K562 (cell line): ENCODE measurements around the gene CMTM4. TPM values are rescaled to one million over a fixed set of nuclear protein-coding genes. Genes with fewer than 3 reads are reported as not detected.

Source experiments
- ATAC-seq: fragments of 200-7000 bp; cut with Tn5 transposase; 3 replicates; pipeline ENCODE4 v1.9.1; 2020; ENCODE audit warnings: moderate library complexity
- BruUV-seq: library from RNA; stranded (reverse); fragments of 400-500 nt; replicated peaks from 2 replicates; lab custom pipeline; 2021; lab: Mats Ljungman, UMichigan
- CTCF ChIA-PET: fragments of 300-600 bp; formaldehyde crosslinking; extraction: SDS; loops from one replicate; lab custom pipeline; 2021; ENCODE audit warnings: low intra/inter-chr PET ratio; lab: Yijun Ruan, JAX
- POLR2A ChIA-PET: fragments of 300-600, 350-650 bp; sonication (Branson Sonifier 250); formaldehyde crosslinking; extraction: SDS; loops from one replicate; lab custom pipeline; 2021; ENCODE audit warnings: antibody characterized with exemption, inconsistent platforms; lab: Yijun Ruan, JAX
- DNase-seq, 4 experiments: peaks; one replicate each; pipeline versions ENCODE4 v3.0.0 to v3.0.0-alpha.2; 2011 to 2018; ENCODE audit warnings: low spot score in 3 of 4, mixed read lengths in 3 of 4; ENCODE audit errors: extremely low read depth in 1 of 4
- FAIRE-seq: peaks from 2 replicates; lab custom pipeline; 2011; peaks lifted over from hg19 to GRCh38; lab: Jason Lieb, UNC
- H2AFZ ChIP-seq: 2 replicates; pipeline ENCODE4 v1.6.0; 2011; ENCODE audit warnings: low read depth, low read length, control low read depth, inconsistent platforms
- H3K27ac ChIP-seq: fragments of 200-600 bp; 3 replicates; pipeline ENCODE4 v1.8.0; 2011; ENCODE audit warnings: low read depth, mild to moderate bottlenecking, control low read depth, inconsistent platforms, low read length, moderate library complexity, mixed read lengths; ENCODE audit errors: extremely low read depth
- H3K27me3 ChIP-seq, 2 experiments: fragments of 300-600 bp in 1 of 2; 2 replicates in 1 of 2; 3 replicates in 1 of 2; pipeline versions ENCODE4 v1.6.0 to v1.8.0; 2011; ENCODE audit warnings: inconsistent platforms in 2 of 2, low read length in 2 of 2, mild to moderate bottlenecking in 1 of 2, mixed read lengths in 1 of 2, moderate library complexity in 1 of 2; ENCODE audit not compliant: control insufficient read depth in 2 of 2, insufficient read depth in 2 of 2
- H3K36me3 ChIP-seq: fragments of 300-600 bp; 3 replicates; pipeline ENCODE4 v1.8.0; 2011; ENCODE audit warnings: mild to moderate bottlenecking, low read length, inconsistent platforms; ENCODE audit not compliant: control insufficient read depth, insufficient read depth
- H3K4me1 ChIP-seq, 2 experiments: fragments of 200-600 bp in 1 of 2; replicated peaks in 1 of 2; 2 replicates in 1 of 2; 3 replicates in 1 of 2; pipeline versions ENCODE4 v1.5.1 to v1.8.0; 2011; ENCODE audit warnings: inconsistent platforms in 2 of 2, low read length in 2 of 2, mild to moderate bottlenecking in 1 of 2, mixed read lengths in 1 of 2, moderate library complexity in 1 of 2; ENCODE audit not compliant: control insufficient read depth in 2 of 2, insufficient read depth in 2 of 2
- H3K4me2 ChIP-seq: 2 replicates; pipeline ENCODE4 v1.6.1; 2011; ENCODE audit warnings: low read length, control low read depth, inconsistent platforms, mixed read lengths; ENCODE audit not compliant: insufficient read depth
- H3K4me3 ChIP-seq: fragments of 200-600 bp; sonication (generic), shearing (Covaris generic); 2 replicates; pipeline ENCODE4 v1.5.1; 2016; ENCODE audit warnings: control low read depth, inconsistent platforms
- H3K79me2 ChIP-seq: fragments of 200-600 bp; 3 replicates; pipeline ENCODE4 v1.8.0; 2011; ENCODE audit warnings: low read length, inconsistent platforms; ENCODE audit not compliant: control insufficient read depth, insufficient read depth
- H3K9ac ChIP-seq, 2 experiments: 2 replicates each; pipeline versions ENCODE4 v1.6.0 to v1.6.1; 2011; ENCODE audit warnings: low read depth in 2 of 2, low read length in 2 of 2, control low read depth in 1 of 2, inconsistent platforms in 1 of 2, mild to moderate bottlenecking in 1 of 2, mixed read lengths in 1 of 2; ENCODE audit not compliant: insufficient read depth in 1 of 2
- H3K9me1 ChIP-seq: one replicate; pipeline ENCODE4 v1.6.0; 2011; ENCODE audit warnings: inconsistent platforms, mild to moderate bottlenecking, low read length, moderate library complexity; ENCODE audit not compliant: control insufficient read depth, insufficient read depth
- H3K9me3 ChIP-seq: replicated peaks from 2 replicates; pipeline ENCODE4 v1.5.1; 2011; ENCODE audit warnings: low read depth, low read length, inconsistent platforms; ENCODE audit not compliant: control insufficient read depth, insufficient read depth
- H4K20me1 ChIP-seq: replicated peaks from 2 replicates; pipeline ENCODE4 v1.6.1; 2011; ENCODE audit warnings: low read length, inconsistent platforms, mixed read lengths; ENCODE audit not compliant: control insufficient read depth, insufficient read depth
- ARID2 ChIP-seq: fragments of 450-650 bp; IDR thresholded peaks from 2 replicates; pipeline ENCODE4 v1.6.1; 2017; ENCODE audit warnings: antibody characterized with exemption, mild to moderate bottlenecking
- CBFB ChIP-seq: sonication (generic); formaldehyde crosslinking; IDR thresholded peaks from 2 replicates; pipeline ENCODE4 v1.4.0; 2020; ENCODE audit warnings: mild to moderate bottlenecking, missing genetic modification reagents
- CC2D1A ChIP-seq: fragments of 450-650 bp; IDR thresholded peaks from 2 replicates; pipeline ENCODE4 v1.6.1; 2017; ENCODE audit warnings: mild to moderate bottlenecking
- CTCF ChIP-seq, 3 experiments: IDR thresholded peaks in 2 of 3; conservative IDR thresholded peaks in 1 of 3; 2 replicates each; pipeline ENCODE4 v1.5.1; 2011 to 2012; ENCODE audit warnings: low read length in 3 of 3, mild to moderate bottlenecking in 3 of 3, control low read depth in 2 of 3, improper control_type of control experiment in 1 of 3, inconsistent platforms in 1 of 3, low read depth in 1 of 3, mixed read lengths in 1 of 3, moderate library complexity in 1 of 3; ENCODE audit not compliant: insufficient read depth in 2 of 3
- GTF2A2 ChIP-seq: IDR thresholded peaks from 2 replicates; pipeline ENCODE4 v1.6.1; 2016; ENCODE audit warnings: mild to moderate bottlenecking, missing genetic modification characterization, missing compliant biosample characterization
- HCFC1 ChIP-seq: IDR thresholded peaks from 2 replicates; pipeline ENCODE4 v1.6.1; 2012; ENCODE audit warnings: low read depth, low read length, improper control_type of control experiment
- KDM2B ChIP-seq: fragments of 250-450 bp; sonication (Bioruptor Pico); IDR thresholded peaks from 2 replicates; pipeline ENCODE4 v1.8.0; 2021; ENCODE audit warnings: mild to moderate bottlenecking, moderate library complexity
- PBX2 ChIP-seq, 2 experiments: IDR thresholded peaks in 1 of 2; conservative IDR thresholded peaks in 1 of 2; 2 replicates each; pipeline ENCODE4 v1.6.1; 2016; ENCODE audit warnings: low read depth in 2 of 2, mild to moderate bottlenecking in 1 of 2, missing compliant biosample characterization in 1 of 2, missing genetic modification characterization in 1 of 2, moderate library complexity in 1 of 2
- SNRNP70 ChIP-seq: fragments of 200-400 bp; formaldehyde crosslinking; optimal IDR thresholded peaks from 2 replicates; pipeline ENCODE3; 2017; ENCODE audit warnings: low read depth, low read length
- THAP12 ChIP-seq: fragments of 250-450 bp; sonication (Bioruptor Pico); IDR thresholded peaks from 2 replicates; pipeline ENCODE4 v1.9.0; 2021; ENCODE audit warnings: mild to moderate bottlenecking, inconsistent platforms
- ZNF224 ChIP-seq: sonication (generic); formaldehyde crosslinking; IDR thresholded peaks from 2 replicates; pipeline ENCODE4 v1.8.0; 2022; ENCODE audit warnings: mild to moderate bottlenecking, missing genetic modification reagents
- ZNF324 ChIP-seq: fragments of 250-450 bp; sonication (Bioruptor Pico); IDR thresholded peaks from 2 replicates; pipeline ENCODE4 v1.4.0; 2020; ENCODE audit warnings: mild to moderate bottlenecking
- WGBS: fragments of 100-300 bp; shearing (Covaris generic); methylation state at CpG from one replicate; pipeline ENCODE4 v1.1.6; 2016; ENCODE audit warnings: low coverage, mixed read lengths; ENCODE audit not compliant: insufficient coverage; ENCODE audit errors: missing lambda C conversion rate; 5-methylcytosine and 5-hydroxymethylcytosine counted together
- in situ Hi-C: fragments of 300-500 bp; cut with MboI; formaldehyde crosslinking; loops from 4 replicates; pipeline ENCODE4 v1.15.0; 2018; ENCODE audit warnings: inconsistent platforms, mixed read lengths
- intact Hi-C: fragments of 100-400 bp; cut with micrococcal nuclease; formaldehyde crosslinking; loops from 2 replicates; pipeline ENCODE4 v1.14.2; 2022
- polyA plus RNA-seq, 8 experiments: library from polyadenylated mRNA; depleted of rRNA in 4 of 8; stranded (reverse) in 5 of 8; unstranded in 3 of 8; fragments of >200 nt; fragmentation: Nextera tagmentation in 2 of 8; fragmentation: Illumina TruSeq in 1 of 8; extraction: Ambion mirVana in 2 of 8; extraction: Trizol in 1 of 8; gene quantifications; 2 replicates each; pipeline versions ENCODE4 v1.2.1 to v1.2.3, GENCODE V29; 2011 to 2014; ENCODE audit warnings: inconsistent platforms in 1 of 8, missing spikeins in 1 of 8
- total RNA-seq, 7 experiments: library from RNA; depleted of rRNA in 6 of 7; stranded (reverse); fragments of >200 nt in 6 of 7; fragmentation: Illumina TruSeq in 2 of 7; extraction: Trizol in 2 of 7; gene quantifications; 2 replicates each; pipeline versions ENCODE4 v1.2.1 to v1.2.3, GENCODE V29; 2011 to 2021; ENCODE audit warnings: low replicate concordance in 1 of 7

Gene CMTM4
- total and polyA plus RNA-seq, 9 of the 15 experiments (the other 6 are each of a cell fraction or from before 2014, with no cell fraction given) = 2.0 to 21.3 (median 12.5) TPM

- Histone ChIP-seq H3K27ac (no peak overlapping the region), H2AFZ (no peak overlapping the region), H3K9me3 (no peaks in the 10 kb centered on the region), H3K36me3 (peaks cover 8% of the 10 kb centered on the region; the same call in 2 of the 3 replicates), H3K27me3 (no peaks in the 10 kb centered on the region), H3K4me3 (no peak overlapping the region)
- ATAC-seq = no peak
- TF ChIP-seq CC2D1A = no peak
- no peak for TF ChIP-seq HCFC1
- no peak for TF ChIP-seq KDM2B (CRISPR knock-in tag)
- no peak for TF ChIP-seq CBFB (CRISPR knock-in tag)
- no peak for TF ChIP-seq ZNF224 (CRISPR knock-in tag)
- TF ChIP-seq THAP12 (CRISPR knock-in tag) = no peak
- no peak for TF ChIP-seq GTF2A2 (tag)
- TF ChIP-seq SNRNP70 = no peak
- no peak for TF ChIP-seq ARID2
- TF ChIP-seq CTCF (IDR thresholded peaks at IDR 0.05 in 2 of 3, conservative IDR thresholded peaks at IDR 0.05 in 1 of 3; ENCODE audit: insufficient read depth in 2 of 3, low read depth in 1 of 3, low read length in 3 of 3) = no peak
- TF ChIP-seq PBX2 (CRISPR knock-in tag; IDR thresholded peaks at IDR 0.05; ENCODE audit: low read depth) = no peak
- no peak for TF ChIP-seq PBX2 (tag; conservative IDR thresholded peaks at IDR 0.05; ENCODE audit: low read depth)
- no peak for TF ChIP-seq ZNF324 (CRISPR knock-in tag)
- TF ChIP-seq, all 486 proteins: peak for 0
- no peak overlapping the region for H3K9ac ChIP-seq
- no peaks in the 10 kb centered on the region for H4K20me1 ChIP-seq
- H3K4me1 ChIP-seq = no peaks in the 10 kb centered on the region
- DNase-seq = no peak
- H3K9me1 ChIP-seq = no peaks in the 10 kb centered on the region
- no peaks in the 10 kb centered on the region for H3K79me2 ChIP-seq
- POLR2A ChIA-PET = interaction anchor here (0.7 kb wide), 1 partner anchor 158 kb away, joined by 4 read pairs; no protein-coding TSS in a partner anchor
- H3K4me2 ChIP-seq = no peak overlapping the region
- CTCF ChIA-PET = no interaction called here
- in situ Hi-C loops = no loop called here
- no TSS peak for BruUV-seq
- FAIRE-seq = no peak
- WGBS = 9% methylated on average over 6 of the region's 6 CpGs
- intact Hi-C loops = no loop called here
Observed at GRCh38 chr16:66714654-66715307, 18.2 kb upstream of the CMTM4 start.
